GM18505 (cell line): ENCODE measurements around the gene OPN1SW.

Experiments used
- ATAC-seq: cut with Tn5 transposase; IDR thresholded peaks from one replicate; pipeline ENCODE4 v1.9.1; 2021; ENCODE audit not compliant: unreplicated experiment
- POLR2A ChIP-seq: IDR thresholded peaks from 4 replicates; pipeline ENCODE4 v1.6.1; 2011; ENCODE audit warnings: borderline replicate concordance; ENCODE audit not compliant: insufficient read depth, insufficient read length; ENCODE audit errors: extremely low read depth

OPN1SW gene

GRCh38 chr7:128775744-128776474 lies at the start of gene OPN1SW:
Gene OPN1SW, minus strand, starts transcription at chr7:128775794. Its CDS starts 13 bp downstream, at chr7:128775781.
- no peak for TF ChIP-seq POLR2A

GRCh38 chr7:128821724-128822123 lies 46.1 kb upstream of the OPN1SW start:
- no peak for ATAC-seq
- TF ChIP-seq POLR2A, result no peak

More at GRCh38 chr7:128775744-128776474, at the start of gene OPN1SW:
- ATAC-seq, result no peak

GRCh38 chr7:128818694-128819093 lies 43.1 kb upstream of the OPN1SW start:
- ATAC-seq, result no peak

GRCh38 chr7:128815289-128815942 lies 39.8 kb upstream of the OPN1SW start:
- TF ChIP-seq POLR2A, result no peak
- no peak for ATAC-seq

More at GRCh38 chr7:128818694-128819093, 43.1 kb upstream of the OPN1SW start:
- no peak for TF ChIP-seq POLR2A

GRCh38 chr7:128814499-128814898 lies 38.9 kb upstream of the OPN1SW start:
- TF ChIP-seq POLR2A, result no peak
- ATAC-seq, result no peak

GRCh38 chr7:128812514-128813168 lies 37.0 kb upstream of the OPN1SW start:
- no peak for TF ChIP-seq POLR2A
- no peak for ATAC-seq

GRCh38 chr7:128811631-128812430 lies 36.2 kb upstream of the OPN1SW start:
- no peak for ATAC-seq
- no peak for TF ChIP-seq POLR2A

- ATAC-seq, result no peak
- TF ChIP-seq POLR2A, result no peak
These were observed 35.4 kb upstream of the OPN1SW start for GRCh38 chr7:128810997-128811396.

GRCh38 chr7:128810473-128810872 lies 34.9 kb upstream of the OPN1SW start:
- no peak for ATAC-seq
- no peak for TF ChIP-seq POLR2A

- TF ChIP-seq POLR2A, result no peak
- ATAC-seq, result no peak
These were observed 33.8 kb upstream of the OPN1SW start for GRCh38 chr7:128809363-128809762.

GRCh38 chr7:128807191-128807590 lies 31.6 kb upstream of the OPN1SW start:
- ATAC-seq, result no peak
- TF ChIP-seq POLR2A, result no peak

- no peak for TF ChIP-seq POLR2A
- no peak for ATAC-seq
These were observed 29.6 kb upstream of the OPN1SW start for GRCh38 chr7:128805225-128805624.

- TF ChIP-seq POLR2A, result no peak
- no peak for ATAC-seq
These were observed 28.9 kb upstream of the OPN1SW start for GRCh38 chr7:128804484-128804883.

GRCh38 chr7:128801667-128802418 lies 26.2 kb upstream of the OPN1SW start:
- TF ChIP-seq POLR2A, result no peak
- no peak for ATAC-seq
